ENCODE measurements around the gene ATE1. TPM values are rescaled to one million over a fixed set of nuclear protein-coding genes. Genes with fewer than 3 reads are reported as not detected.
"Not testable (repeated sequence)": the region's sequence is repeated elsewhere in the genome, so short reads cannot be mapped to it uniquely, and the experiment has no call there.

Gene ATE1
- total and polyA plus RNA-seq, 2 experiments from 2014 or later = 17.4 to 24.5 TPM

- TF ChIP-seq ZNF462 (CRISPR knock-in tag; IDR thresholded peaks at IDR 0.05) (no peak), CREB1 (CRISPR knock-in tag; IDR thresholded peaks at IDR 0.05; ENCODE audit: low read depth) (no peak), ZNF114 (CRISPR knock-in tag; IDR thresholded peaks at IDR 0.05) (no peak), JUNB (IDR thresholded peaks at IDR 0.05; ENCODE audit: unreplicated experiment) (no peak), ZNF331 (CRISPR knock-in tag; IDR thresholded peaks at IDR 0.05; ENCODE audit: low read depth) (no peak), NANOG (IDR thresholded peaks at IDR 0.05; ENCODE audit: borderline replicate concordance) (no peak), EZH2phosphoT487 (IDR thresholded peaks at IDR 0.05; ENCODE audit: unreplicated experiment) (no peak), EZH2 (IDR thresholded peaks at IDR 0.05; ENCODE audit: low read depth, unreplicated experiment) (no peak)
These were observed 97.7 kb downstream of the ATE1 start (continued) for GRCh38 chr10:121830101-121830500.

- no peak overlapping the region for H3K4me3 ChIP-seq
- H3K9me2 ChIP-seq (ENCODE audit: insufficient read depth) = no peaks in the 10 kb centered on the region
- Mint-ChIP-seq H3K4me3 (no peak overlapping the region), H3K9me3 (no peaks in the 10 kb centered on the region), H3K4me1 (peaks cover 5% of the 10 kb centered on the region; the same call in 2 of the 3 replicates), H3K27me3 (ENCODE audit: insufficient read depth, low read depth, poor library complexity) (peaks cover 2% of the 10 kb centered on the region), H3K27ac (no peak overlapping the region), H3K36me3 (ENCODE audit: low read depth) (peaks cover 29% of the 10 kb centered on the region; the same call in 2 of the 3 replicates)
- H3K4me2 ChIP-seq = no peak overlapping the region
- TF ChIP-seq, protein P1, sequence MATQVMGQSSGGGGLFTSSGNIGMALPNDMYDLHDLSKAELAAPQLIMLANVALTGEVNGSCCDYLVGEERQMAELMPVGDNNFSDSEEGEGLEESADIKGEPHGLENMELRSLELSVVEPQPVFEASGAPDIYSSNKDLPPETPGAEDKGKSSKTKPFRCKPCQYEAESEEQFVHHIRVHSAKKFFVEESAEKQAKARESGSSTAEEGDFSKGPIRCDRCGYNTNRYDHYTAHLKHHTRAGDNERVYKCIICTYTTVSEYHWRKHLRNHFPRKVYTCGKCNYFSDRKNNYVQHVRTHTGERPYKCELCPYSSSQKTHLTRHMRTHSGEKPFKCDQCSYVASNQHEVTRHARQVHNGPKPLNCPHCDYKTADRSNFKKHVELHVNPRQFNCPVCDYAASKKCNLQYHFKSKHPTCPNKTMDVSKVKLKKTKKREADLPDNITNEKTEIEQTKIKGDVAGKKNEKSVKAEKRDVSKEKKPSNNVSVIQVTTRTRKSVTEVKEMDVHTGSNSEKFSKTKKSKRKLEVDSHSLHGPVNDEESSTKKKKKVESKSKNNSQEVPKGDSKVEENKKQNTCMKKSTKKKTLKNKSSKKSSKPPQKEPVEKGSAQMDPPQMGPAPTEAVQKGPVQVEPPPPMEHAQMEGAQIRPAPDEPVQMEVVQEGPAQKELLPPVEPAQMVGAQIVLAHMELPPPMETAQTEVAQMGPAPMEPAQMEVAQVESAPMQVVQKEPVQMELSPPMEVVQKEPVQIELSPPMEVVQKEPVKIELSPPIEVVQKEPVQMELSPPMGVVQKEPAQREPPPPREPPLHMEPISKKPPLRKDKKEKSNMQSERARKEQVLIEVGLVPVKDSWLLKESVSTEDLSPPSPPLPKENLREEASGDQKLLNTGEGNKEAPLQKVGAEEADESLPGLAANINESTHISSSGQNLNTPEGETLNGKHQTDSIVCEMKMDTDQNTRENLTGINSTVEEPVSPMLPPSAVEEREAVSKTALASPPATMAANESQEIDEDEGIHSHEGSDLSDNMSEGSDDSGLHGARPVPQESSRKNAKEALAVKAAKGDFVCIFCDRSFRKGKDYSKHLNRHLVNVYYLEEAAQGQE (IDR thresholded peaks at IDR 0.05; ENCODE audit: unreplicated experiment) = no peak
- no peaks in the 10 kb centered on the region for H3F3A ChIP-seq (replicated peaks; ENCODE audit: low read depth)
- no peak overlapping the region for H3K27ac ChIP-seq (ENCODE audit: low read depth)
- no peaks in the 10 kb centered on the region for H3K36me3 ChIP-seq (ENCODE audit: insufficient read depth)
- H3K79me2 ChIP-seq (replicated peaks; ENCODE audit: insufficient read depth) = no peaks in the 10 kb centered on the region
- no peaks in the 10 kb centered on the region for H3K27me3 ChIP-seq (ENCODE audit: insufficient read depth)
- no peak overlapping the region for H2AFZ ChIP-seq
- no peaks in the 10 kb centered on the region for H4K20me1 ChIP-seq (replicated peaks; ENCODE audit: insufficient read depth)
- H3K4me1 ChIP-seq (ENCODE audit: insufficient read depth) = no peaks in the 10 kb centered on the region
- DNase-seq (ENCODE audit: low spot score) = no peak
- no peak for ATAC-seq
These were observed 99.8 kb downstream of the ATE1 start for GRCh38 chr10:121828045-121828444.

GRCh38 chr10:121826773-121827172 is 101.1 kb downstream of the ATE1 start:
- not testable (repeated sequence) for H3K27me3 Mint-ChIP-seq (ENCODE audit: insufficient read depth, low read depth, poor library complexity)

More at GRCh38 chr10:121826773-121827172, 101.1 kb downstream of the ATE1 start:
- H2AFZ ChIP-seq; H3K4me2 ChIP-seq; H3K4me1 Mint-ChIP-seq; H3K4me3 ChIP-seq; H3F3A ChIP-seq (replicated peaks; ENCODE audit: low read depth); H3K27ac Mint-ChIP-seq; H3K9me2 ChIP-seq (ENCODE audit: insufficient read depth); H4K20me1 ChIP-seq (replicated peaks; ENCODE audit: insufficient read depth); DNase-seq (ENCODE audit: low spot score); H3K79me2 ChIP-seq (replicated peaks; ENCODE audit: insufficient read depth); H3K4me1 ChIP-seq (ENCODE audit: insufficient read depth); H3K9me3 Mint-ChIP-seq; H3K4me3 Mint-ChIP-seq; H3K27ac ChIP-seq (ENCODE audit: low read depth); H3K36me3 ChIP-seq (ENCODE audit: insufficient read depth); ATAC-seq; H3K27me3 ChIP-seq (ENCODE audit: insufficient read depth): not testable (repeated sequence)
- H3K36me3 Mint-ChIP-seq (ENCODE audit: low read depth) = peaks cover 29% of the 10 kb centered on the region; the same call in 2 of the 3 replicates

Measured in GM23338 (cell line).